Neural cell (in vitro differentiated cells): ENCODE data around the gene HSF4.

ENCODE experiments used
- CTCF ChIP-seq: fragments of 450-650 bp; IDR thresholded peaks from 2 replicates; pipeline ENCODE4 v1.5.1; 2014; ENCODE audit warnings: antibody characterized with exemption, mild to moderate bottlenecking, moderate library complexity; ENCODE audit not compliant: poor library complexity, severe bottlenecking
- EP300 ChIP-seq: fragments of 450-650 bp; conservative IDR thresholded peaks from 2 replicates; pipeline ENCODE4 v1.6.1; 2014; ENCODE audit warnings: antibody characterized with exemption, mild to moderate bottlenecking, moderate library complexity; ENCODE audit not compliant: poor library complexity, severe bottlenecking
- EZH2 ChIP-seq: fragments of 200-600, 300-800 bp; shearing (Covaris generic), sonication (generic); IDR thresholded peaks from 2 replicates; pipeline ENCODE4 v1.6.1; 2014; ENCODE audit warnings: antibody characterized with exemption, low read length, borderline replicate concordance, mild to moderate bottlenecking; ENCODE audit not compliant: insufficient read depth, poor library complexity, severe bottlenecking
- POLR2AphosphoS5 ChIP-seq: IDR thresholded peaks from 2 replicates; pipeline ENCODE4 v1.6.1; 2012
- RAD21 ChIP-seq: fragments of 450-650 bp; conservative IDR thresholded peaks from 2 replicates; pipeline ENCODE4 v1.6.1; 2014; ENCODE audit warnings: antibody characterized with exemption, mild to moderate bottlenecking, moderate library complexity
- REST ChIP-seq: IDR thresholded peaks from 2 replicates; pipeline ENCODE4 v1.6.1; 2012; ENCODE audit warnings: borderline replicate concordance
- SMC3 ChIP-seq: fragments of 450-650 bp; conservative IDR thresholded peaks from 2 replicates; pipeline ENCODE4 v1.6.1; 2014; ENCODE audit warnings: antibody characterized with exemption, mild to moderate bottlenecking, moderate library complexity; ENCODE audit not compliant: poor library complexity
- TAF1 ChIP-seq: IDR thresholded peaks from 2 replicates; pipeline ENCODE4 v1.6.1; 2012; ENCODE audit warnings: low read depth

GRCh38 chr16:67210069-67210937 lies 45.8 kb downstream of the HSF4 start:
- TF ChIP-seq SMC3 = no peak
- no peak for TF ChIP-seq CTCF
- no peak for TF ChIP-seq TAF1
- no peak for TF ChIP-seq RAD21
- TF ChIP-seq EP300 = no peak
- TF ChIP-seq POLR2AphosphoS5 = no peak
- TF ChIP-seq REST = no peak
- TF ChIP-seq EZH2 = no peak
